ENCODE measurements around the gene KCNJ1. TPM values are rescaled to one million over a fixed set of nuclear protein-coding genes. Genes with fewer than 3 reads are reported as not detected.
A peak's percentile ranks its signal among the peaks of the same experiment; 100 is the strongest.

KCNJ1 gene
- total and polyA plus RNA-seq, 2 experiments from 2014 or later, result 0.16 TPM; not detected in 1

DNA sequence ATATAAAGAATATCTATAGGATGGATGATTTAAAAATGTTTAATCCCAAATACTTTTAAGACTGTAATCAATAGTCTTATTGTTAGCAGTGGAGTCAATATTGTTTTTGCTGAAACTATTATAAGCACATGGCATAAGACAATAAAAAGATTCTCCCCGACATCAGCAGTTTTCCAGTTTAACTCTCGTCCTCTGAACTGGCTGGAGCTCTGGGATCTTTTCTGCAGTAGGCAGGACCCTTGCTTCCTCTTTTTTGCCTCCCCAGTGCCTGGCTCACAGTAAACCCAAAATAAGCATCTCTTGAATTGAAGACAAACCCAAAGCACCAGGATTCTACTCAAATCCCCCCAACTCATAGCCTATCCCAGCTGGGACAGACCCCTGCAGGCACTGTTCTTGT, 32.9 kb downstream of the KCNJ1 start:
- H3K4me1 Mint-ChIP-seq, result peaks cover 44% of the 10 kb centered on the region
- no peak overlapping the region for H3K27ac Mint-ChIP-seq
- ATAC-seq (no peak), DNase-seq (ENCODE audit: low spot score) (no peak)
- Histone ChIP-seq H3K27ac (ENCODE audit: low read depth) (no peak overlapping the region), H3K79me2 (replicated peaks; ENCODE audit: insufficient read depth) (no peaks in the 10 kb centered on the region), H4K20me1 (replicated peaks; ENCODE audit: insufficient read depth) (no peaks in the 10 kb centered on the region), H3K4me1 (ENCODE audit: insufficient read depth) (peaks cover 27% of the 10 kb centered on the region), H3K4me2 (no peak overlapping the region), H2AFZ (no peak overlapping the region), H3K27me3 (ENCODE audit: insufficient read depth) (no peaks in the 10 kb centered on the region), H3K9me2 (ENCODE audit: insufficient read depth) (peaks cover 14% of the 10 kb centered on the region; the same call in 1 of the 2 replicates), H3K4me3 (no peak overlapping the region), H3K36me3 (ENCODE audit: insufficient read depth) (no peaks in the 10 kb centered on the region), H3F3A (replicated peaks; ENCODE audit: low read depth) (no peaks in the 10 kb centered on the region)
- TF ChIP-seq CREB1 (CRISPR knock-in tag; IDR thresholded peaks at IDR 0.05; ENCODE audit: low read depth) (no peak), ZNF331 (CRISPR knock-in tag; IDR thresholded peaks at IDR 0.05; ENCODE audit: low read depth) (no peak), REST (IDR thresholded peaks at IDR 0.05; ENCODE audit: unreplicated experiment) (no peak), STAT1 (IDR thresholded peaks at IDR 0.05; ENCODE audit: unreplicated experiment) (no peak)
- TF ChIP-seq, protein P1, sequence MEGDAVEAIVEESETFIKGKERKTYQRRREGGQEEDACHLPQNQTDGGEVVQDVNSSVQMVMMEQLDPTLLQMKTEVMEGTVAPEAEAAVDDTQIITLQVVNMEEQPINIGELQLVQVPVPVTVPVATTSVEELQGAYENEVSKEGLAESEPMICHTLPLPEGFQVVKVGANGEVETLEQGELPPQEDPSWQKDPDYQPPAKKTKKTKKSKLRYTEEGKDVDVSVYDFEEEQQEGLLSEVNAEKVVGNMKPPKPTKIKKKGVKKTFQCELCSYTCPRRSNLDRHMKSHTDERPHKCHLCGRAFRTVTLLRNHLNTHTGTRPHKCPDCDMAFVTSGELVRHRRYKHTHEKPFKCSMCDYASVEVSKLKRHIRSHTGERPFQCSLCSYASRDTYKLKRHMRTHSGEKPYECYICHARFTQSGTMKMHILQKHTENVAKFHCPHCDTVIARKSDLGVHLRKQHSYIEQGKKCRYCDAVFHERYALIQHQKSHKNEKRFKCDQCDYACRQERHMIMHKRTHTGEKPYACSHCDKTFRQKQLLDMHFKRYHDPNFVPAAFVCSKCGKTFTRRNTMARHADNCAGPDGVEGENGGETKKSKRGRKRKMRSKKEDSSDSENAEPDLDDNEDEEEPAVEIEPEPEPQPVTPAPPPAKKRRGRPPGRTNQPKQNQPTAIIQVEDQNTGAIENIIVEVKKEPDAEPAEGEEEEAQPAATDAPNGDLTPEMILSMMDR (conservative IDR thresholded peaks at IDR 0.05; ENCODE audit: low read depth in 2 of 2), result no peak
- H3K9me3 Mint-ChIP-seq, result no peaks in the 10 kb centered on the region; the same call in 2 of the 3 replicates
- H3K27me3 Mint-ChIP-seq (ENCODE audit: insufficient read depth, low read depth, poor library complexity), result peaks cover 7% of the 10 kb centered on the region
- H3K4me3 Mint-ChIP-seq, result no peak overlapping the region
- H3K36me3 Mint-ChIP-seq (ENCODE audit: low read depth), result no peaks in the 10 kb centered on the region

GRCh38 chr11:128832121-128832497, 35.0 kb downstream of the KCNJ1 start:
- Mint-ChIP-seq H3K36me3 (ENCODE audit: low read depth) (no peaks in the 10 kb centered on the region), H3K4me3 (no peak overlapping the region), H3K27me3 (ENCODE audit: insufficient read depth, low read depth, poor library complexity) (peaks cover 7% of the 10 kb centered on the region), H3K9me3 (no peaks in the 10 kb centered on the region; the same call in 2 of the 3 replicates), H3K4me1 (peaks cover 39% of the 10 kb centered on the region), H3K27ac (no peak overlapping the region)
- Histone ChIP-seq H3K4me1 (ENCODE audit: insufficient read depth) (peaks cover 21% of the 10 kb centered on the region), H3K79me2 (replicated peaks; ENCODE audit: insufficient read depth) (no peaks in the 10 kb centered on the region), H3K27me3 (ENCODE audit: insufficient read depth) (no peaks in the 10 kb centered on the region), H3K27ac (ENCODE audit: low read depth) (no peak overlapping the region), H3K36me3 (ENCODE audit: insufficient read depth) (no peaks in the 10 kb centered on the region), H3K4me3 (no peak overlapping the region), H2AFZ (no peak overlapping the region), H4K20me1 (replicated peaks; ENCODE audit: insufficient read depth) (no peaks in the 10 kb centered on the region), H3K9me2 (ENCODE audit: insufficient read depth) (0 out of 2 replicates have a peak, but pooled peaks cover 7% of the 10 kb centered on the region), H3K4me2 (0 out of 2 replicates have a peak overlapping the region, but pooled peaks have one; percentile 36), H3F3A (replicated peaks; ENCODE audit: low read depth) (no peaks in the 10 kb centered on the region)
- TF ChIP-seq REST (IDR thresholded peaks at IDR 0.05; ENCODE audit: unreplicated experiment), result no peak
- TF ChIP-seq NANOG (IDR thresholded peaks at IDR 0.05; ENCODE audit: borderline replicate concordance), result no peak
- TF ChIP-seq CREB1 (CRISPR knock-in tag; IDR thresholded peaks at IDR 0.05; ENCODE audit: low read depth), result no peak
- TF ChIP-seq EZH2 (IDR thresholded peaks at IDR 0.05; ENCODE audit: low read depth, unreplicated experiment), result no peak
- ATAC-seq, result no peak
- no peak for DNase-seq (ENCODE audit: low spot score)

All from GM23338 (cell line).